ENCODE measurements around the gene PNLIPRP2.

PNLIPRP2 gene

DNA sequence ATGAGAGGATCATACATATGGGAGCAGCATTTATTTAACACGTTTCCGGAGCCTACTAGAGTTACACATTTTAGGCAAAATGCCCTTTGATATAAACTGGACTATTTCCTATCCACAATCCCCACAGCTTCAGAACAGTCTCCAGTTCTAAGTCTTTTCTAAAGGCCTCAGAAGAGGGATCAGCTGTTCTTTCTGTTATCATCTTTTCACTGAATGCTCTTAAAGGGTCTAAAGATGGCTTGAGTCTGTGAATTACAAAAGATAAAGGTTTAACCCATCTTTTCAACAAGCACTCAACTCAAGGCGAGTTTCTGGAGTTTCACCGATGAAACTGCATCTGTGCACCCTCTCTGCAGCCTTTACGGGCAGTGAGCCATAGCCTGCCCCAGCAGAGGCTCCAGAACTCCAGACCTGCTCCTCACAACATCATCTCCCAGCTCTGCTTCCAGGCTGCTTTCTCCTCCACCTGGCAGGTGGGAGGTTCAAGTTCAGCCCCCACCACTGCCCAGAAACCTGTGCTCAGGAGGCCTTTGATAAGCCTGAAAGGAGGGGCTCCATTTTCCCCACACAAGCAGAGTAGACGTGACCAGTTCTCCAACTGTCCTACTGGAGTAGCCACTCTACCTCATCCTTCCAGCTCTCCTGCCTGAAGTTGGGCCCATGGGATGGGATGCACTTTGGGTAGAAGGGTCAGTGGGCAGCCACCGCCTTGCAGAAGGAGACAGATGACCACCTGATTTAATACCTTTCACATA is 68.2 kb downstream of the PNLIPRP2 start:
- H3K36me3 ChIP-seq (ENCODE audit: control insufficient read depth in 2 of 2, insufficient read depth in 1 of 2, low read length in 2 of 2): peaks cover 0 to 20% of the 10 kb centered on the region in 2 experiments; a peak in 1 of 3 replicates
- POLR2A ChIA-PET: no interaction called here
- TF ChIP-seq, protein P1, sequence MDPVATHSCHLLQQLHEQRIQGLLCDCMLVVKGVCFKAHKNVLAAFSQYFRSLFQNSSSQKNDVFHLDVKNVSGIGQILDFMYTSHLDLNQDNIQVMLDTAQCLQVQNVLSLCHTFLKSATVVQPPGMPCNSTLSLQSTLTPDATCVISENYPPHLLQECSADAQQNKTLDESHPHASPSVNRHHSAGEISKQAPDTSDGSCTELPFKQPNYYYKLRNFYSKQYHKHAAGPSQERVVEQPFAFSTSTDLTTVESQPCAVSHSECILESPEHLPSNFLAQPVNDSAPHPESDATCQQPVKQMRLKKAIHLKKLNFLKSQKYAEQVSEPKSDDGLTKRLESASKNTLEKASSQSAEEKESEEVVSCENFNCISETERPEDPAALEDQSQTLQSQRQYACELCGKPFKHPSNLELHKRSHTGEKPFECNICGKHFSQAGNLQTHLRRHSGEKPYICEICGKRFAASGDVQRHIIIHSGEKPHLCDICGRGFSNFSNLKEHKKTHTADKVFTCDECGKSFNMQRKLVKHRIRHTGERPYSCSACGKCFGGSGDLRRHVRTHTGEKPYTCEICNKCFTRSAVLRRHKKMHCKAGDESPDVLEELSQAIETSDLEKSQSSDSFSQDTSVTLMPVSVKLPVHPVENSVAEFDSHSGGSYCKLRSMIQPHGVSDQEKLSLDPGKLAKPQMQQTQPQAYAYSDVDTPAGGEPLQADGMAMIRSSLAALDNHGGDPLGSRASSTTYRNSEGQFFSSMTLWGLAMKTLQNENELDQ (tag by site-specific recombination; IDR thresholded peaks at IDR 0.05; ENCODE audit: low read depth): no peak
- TF ChIP-seq, protein P2, sequence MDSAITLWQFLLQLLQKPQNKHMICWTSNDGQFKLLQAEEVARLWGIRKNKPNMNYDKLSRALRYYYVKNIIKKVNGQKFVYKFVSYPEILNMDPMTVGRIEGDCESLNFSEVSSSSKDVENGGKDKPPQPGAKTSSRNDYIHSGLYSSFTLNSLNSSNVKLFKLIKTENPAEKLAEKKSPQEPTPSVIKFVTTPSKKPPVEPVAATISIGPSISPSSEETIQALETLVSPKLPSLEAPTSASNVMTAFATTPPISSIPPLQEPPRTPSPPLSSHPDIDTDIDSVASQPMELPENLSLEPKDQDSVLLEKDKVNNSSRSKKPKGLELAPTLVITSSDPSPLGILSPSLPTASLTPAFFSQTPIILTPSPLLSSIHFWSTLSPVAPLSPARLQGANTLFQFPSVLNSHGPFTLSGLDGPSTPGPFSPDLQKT (IDR thresholded peaks at IDR 0.05; ENCODE audit: borderline replicate concordance, low read depth, low read length): no peak
- TF ChIP-seq KLF1 (tag by site-specific recombination; IDR thresholded peaks at IDR 0.05) (no peak), SP3 (tag by site-specific recombination; IDR thresholded peaks at IDR 0.05) (no peak)
- H3K4me1 ChIP-seq (ENCODE audit: control insufficient read depth, insufficient read depth, low read length): no peaks in the 10 kb centered on the region
- H3K27ac ChIP-seq (ENCODE audit: extremely low read depth, low read depth, low read length): no peak overlapping the region
- H3K9me3 ChIP-seq (ENCODE audit: control insufficient read depth, insufficient read depth, low read depth, low read length): no peaks in the 10 kb centered on the region
- no peak overlapping the region for H3K4me3 ChIP-seq (ENCODE audit: low read depth, low read length)
- CTCF ChIA-PET: interaction anchor here (0.9 to 4.4 kb wide), 3 partner anchors 11 to 486 kb away, joined by 3 to 27 read pairs (median 8); no protein-coding TSS in a partner anchor

DNA sequence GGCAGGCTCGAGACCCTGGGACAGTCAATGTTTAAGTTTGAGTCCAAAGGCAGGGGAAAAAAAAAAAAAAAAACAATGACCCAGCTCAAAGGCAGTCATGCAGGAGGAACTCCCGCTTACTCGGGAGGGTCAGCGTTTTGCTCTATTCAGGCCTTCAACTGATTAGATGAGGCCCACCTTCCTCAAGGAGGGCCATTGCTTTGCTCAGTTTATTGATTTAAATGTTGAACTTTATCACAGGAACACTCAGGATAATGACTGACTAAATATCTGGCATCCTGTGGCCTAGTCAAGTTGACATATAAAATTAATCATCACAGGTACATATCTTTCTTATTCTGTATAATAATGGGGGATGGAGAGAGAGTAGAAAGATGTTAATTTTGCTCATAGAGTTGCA is 69.0 kb downstream of the PNLIPRP2 start:
- CTCF ChIA-PET: interaction anchor here (4.4 kb wide), 1 partner anchor 99 kb away, joined by 27 read pairs; no protein-coding TSS in a partner anchor
- POLR2A ChIA-PET: no interaction called here

DNA sequence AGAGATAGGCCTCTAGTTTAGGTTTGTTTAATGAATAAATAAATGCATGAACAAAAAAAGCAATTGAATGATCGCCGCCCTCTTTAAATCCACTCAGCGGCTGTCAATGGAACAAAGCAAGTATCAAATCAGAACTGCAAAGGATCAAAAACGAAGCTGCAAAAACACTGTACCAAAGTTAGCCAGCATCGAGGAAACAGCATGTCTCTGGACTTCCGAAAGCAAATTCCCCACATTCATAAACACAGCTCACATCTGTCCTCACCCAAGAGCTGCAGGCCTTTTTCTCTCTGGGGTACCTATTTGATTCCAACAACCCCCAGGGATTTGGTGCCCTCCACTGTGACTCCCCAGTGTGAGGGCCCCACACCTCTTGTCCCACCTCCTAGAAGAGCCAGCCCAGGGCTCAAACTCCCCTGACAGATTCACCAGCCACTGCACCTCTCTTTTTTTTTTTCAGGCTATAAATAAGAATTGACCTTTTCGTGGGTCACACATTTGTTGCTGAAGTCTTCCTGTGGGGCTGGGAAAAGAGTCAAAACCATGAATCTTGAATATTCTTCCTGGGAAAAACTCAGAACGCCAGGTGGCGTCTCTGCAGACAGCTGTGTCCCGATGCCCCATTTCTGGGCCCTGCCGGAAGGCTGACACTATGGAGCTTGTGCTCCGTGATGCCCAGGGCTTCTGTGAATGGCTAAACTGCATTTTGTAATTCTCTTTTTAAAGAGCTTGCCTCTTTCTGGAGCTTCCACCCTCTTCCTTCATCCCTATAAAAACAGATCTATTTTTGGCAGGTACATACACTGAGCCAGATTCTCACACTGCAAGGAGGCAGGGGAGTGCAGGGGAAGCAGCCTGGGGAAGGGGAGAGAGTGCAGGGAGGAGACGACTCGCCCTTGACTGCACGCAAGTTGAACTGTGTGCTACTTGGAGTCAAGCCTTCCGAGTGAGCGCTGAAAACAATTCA is 69.9 kb downstream of the PNLIPRP2 start:
- Histone ChIP-seq H3K36me3 (ENCODE audit: control insufficient read depth in 2 of 2, insufficient read depth in 1 of 2, low read length in 2 of 2) (peaks cover 0 to 20% of the 10 kb centered on the region in 2 experiments; a peak in 1 of 3 replicates), H3K9me3 (ENCODE audit: control insufficient read depth, insufficient read depth, low read depth, low read length) (no peaks in the 10 kb centered on the region), H3K4me1 (ENCODE audit: control insufficient read depth, insufficient read depth, low read length) (no peaks in the 10 kb centered on the region), H3K27ac (ENCODE audit: extremely low read depth, low read depth, low read length) (no peak overlapping the region), H3K4me3 (ENCODE audit: low read depth, low read length) (no peak overlapping the region)
- POLR2A ChIA-PET: no interaction called here
- CTCF ChIA-PET: interaction anchor here (2.3 kb wide), 1 partner anchor 9 kb away, joined by 13 read pairs; no protein-coding TSS in a partner anchor
- TF ChIP-seq, protein P3, sequence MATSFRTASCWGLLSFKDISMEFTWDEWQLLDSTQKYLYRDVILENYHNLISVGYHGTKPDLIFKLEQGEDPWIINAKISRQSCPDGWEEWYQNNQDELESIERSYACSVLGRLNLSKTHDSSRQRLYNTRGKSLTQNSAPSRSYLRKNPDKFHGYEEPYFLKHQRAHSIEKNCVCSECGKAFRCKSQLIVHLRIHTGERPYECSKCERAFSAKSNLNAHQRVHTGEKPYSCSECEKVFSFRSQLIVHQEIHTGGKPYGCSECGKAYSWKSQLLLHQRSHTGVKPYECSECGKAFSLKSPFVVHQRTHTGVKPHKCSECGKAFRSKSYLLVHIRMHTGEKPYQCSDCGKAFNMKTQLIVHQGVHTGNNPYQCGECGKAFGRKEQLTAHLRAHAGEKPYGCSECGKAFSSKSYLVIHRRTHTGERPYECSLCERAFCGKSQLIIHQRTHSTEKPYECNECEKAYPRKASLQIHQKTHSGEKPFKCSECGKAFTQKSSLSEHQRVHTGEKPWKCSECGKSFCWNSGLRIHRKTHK (tag by site-specific recombination; IDR thresholded peaks at IDR 0.05): no peak
- no peak for TF ChIP-seq ZNF510 (tag by site-specific recombination; IDR thresholded peaks at IDR 0.05; ENCODE audit: insufficient replicate concordance)
- TF ChIP-seq ZNF2 (tag by site-specific recombination; IDR thresholded peaks at IDR 0.05): no peak
- TF ChIP-seq ZIC2 (tag by site-specific recombination; IDR thresholded peaks at IDR 0.05): peak; percentile 55

More for the DNA sequence above, 69.0 kb downstream of the PNLIPRP2 start:
- Histone ChIP-seq H3K9me3 (ENCODE audit: control insufficient read depth, insufficient read depth, low read depth, low read length) (no peaks in the 10 kb centered on the region), H3K36me3 (ENCODE audit: control insufficient read depth in 2 of 2, insufficient read depth in 1 of 2, low read length in 2 of 2) (peaks cover 0 to 20% of the 10 kb centered on the region in 2 experiments; a peak in 1 of 3 replicates), H3K4me1 (ENCODE audit: control insufficient read depth, insufficient read depth, low read length) (no peaks in the 10 kb centered on the region), H3K27ac (ENCODE audit: extremely low read depth, low read depth, low read length) (no peak overlapping the region), H3K4me3 (ENCODE audit: low read depth, low read length) (no peak overlapping the region)
- no peak for TF ChIP-seq ZNF623 (tag by site-specific recombination; IDR thresholded peaks at IDR 0.05)
- TF ChIP-seq ZNF10 (tag by site-specific recombination; IDR thresholded peaks at IDR 0.05): peak; percentile 99

Measured in HEK293 (cell line).